ENCODE measurements around the gene ADIG.

Gene ADIG

DNA sequence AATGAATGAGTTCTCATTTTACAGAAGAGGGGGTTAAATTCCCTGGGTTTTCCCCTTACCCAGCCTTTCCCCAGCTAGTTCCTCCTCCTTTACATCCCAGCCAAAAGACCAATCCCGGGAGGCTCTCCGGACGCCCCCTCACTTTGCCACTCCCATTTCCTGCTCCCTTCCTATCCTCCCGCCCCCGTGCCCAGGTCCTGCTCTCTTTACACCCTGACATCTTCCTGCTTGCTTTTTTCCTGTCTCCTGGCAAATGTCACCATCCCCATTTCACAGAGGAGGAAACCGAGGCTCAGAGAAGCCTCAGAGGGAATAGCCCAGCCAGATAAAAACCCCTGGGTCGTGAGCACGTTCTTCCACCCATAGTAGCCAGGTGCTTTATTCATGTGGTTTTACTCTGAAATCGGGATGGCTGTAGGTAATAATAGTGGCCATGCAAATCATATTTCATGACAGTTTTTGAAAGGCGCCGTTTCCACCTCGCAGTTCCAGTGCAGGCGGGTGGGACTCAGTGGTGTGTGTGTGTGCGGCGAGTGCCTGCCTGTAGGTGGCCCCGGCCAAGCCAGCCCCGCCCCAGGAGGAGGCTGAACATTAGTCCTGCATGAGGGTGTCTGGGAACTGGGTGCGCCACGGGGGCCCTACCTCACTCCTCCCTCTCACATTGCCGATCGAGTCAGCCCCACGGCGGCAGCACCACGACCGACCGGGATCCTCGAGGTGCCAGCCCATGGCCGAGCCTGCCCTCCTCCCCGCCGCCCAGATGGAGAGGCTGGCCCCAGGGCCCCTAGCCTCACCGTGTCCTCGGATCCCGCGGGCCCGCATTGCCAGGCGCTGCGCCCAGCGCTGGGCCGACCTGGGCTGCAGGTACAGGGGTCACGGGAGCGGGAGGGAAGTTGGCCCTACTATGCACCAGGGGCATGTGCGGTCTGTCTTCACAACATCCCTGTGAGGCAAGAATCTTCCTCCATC, 20.5 kb downstream of the ADIG start, which contains the start of gene ARHGAP40:
ARHGAP40 (plus strand) TSS at position 594 of the 969 bp plus-strand sequence.
- no peak for TF ChIP-seq POLR2A (IDR thresholded peaks at IDR 0.05; ENCODE audit: low read depth, low read length)
- DNase-seq (ENCODE audit: insufficient read length, low spot score) = peak; percentile 27
- no peak for FAIRE-seq

DNA sequence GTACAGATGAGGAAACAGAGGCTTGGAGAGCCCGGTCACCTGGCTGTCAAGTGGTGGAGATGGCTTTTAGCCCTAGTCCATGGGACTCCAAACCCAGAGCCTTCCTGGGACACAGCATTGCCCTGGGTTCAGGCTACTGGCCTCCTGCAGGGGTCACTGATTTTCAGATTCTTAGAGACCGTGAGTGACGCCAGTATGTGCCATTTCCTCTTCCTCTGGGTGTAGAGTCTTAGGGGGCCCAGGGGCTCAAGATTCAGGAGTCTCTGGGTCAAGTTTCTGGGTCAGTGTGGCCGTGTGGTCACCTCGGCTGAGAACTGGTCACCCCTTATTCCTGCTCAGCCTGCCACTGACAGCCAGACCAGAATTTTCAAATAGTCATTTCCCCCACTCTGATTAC, 21.2 kb downstream of the ADIG start:
- no peak for TF ChIP-seq POLR2A (IDR thresholded peaks at IDR 0.05; ENCODE audit: low read depth, low read length)
- FAIRE-seq (no peak), DNase-seq (ENCODE audit: insufficient read length, low spot score) (no peak)

DNA sequence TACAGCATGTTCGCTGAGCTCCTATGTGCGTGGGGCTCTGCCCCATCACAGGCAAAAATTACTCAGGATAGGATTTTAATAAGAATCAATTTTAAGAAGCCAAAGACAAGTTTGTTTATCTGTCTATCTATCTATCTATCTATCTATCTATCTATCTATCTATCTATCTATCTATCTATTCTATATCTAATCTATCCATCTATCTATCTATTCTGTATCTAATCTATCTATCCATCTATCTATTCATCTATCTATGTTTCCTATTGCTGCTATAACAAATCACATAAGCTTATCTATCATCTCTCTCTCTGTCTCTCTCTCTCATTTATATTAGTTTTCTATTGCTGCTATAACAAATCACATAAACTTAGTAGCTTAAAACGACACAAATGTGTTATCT, 22.3 kb downstream of the ADIG start:
- TF ChIP-seq POLR2A (IDR thresholded peaks at IDR 0.05; ENCODE audit: low read depth, low read length) = no peak
- DNase-seq (ENCODE audit: insufficient read length, low spot score) = no peak
- no peak for FAIRE-seq

DNA sequence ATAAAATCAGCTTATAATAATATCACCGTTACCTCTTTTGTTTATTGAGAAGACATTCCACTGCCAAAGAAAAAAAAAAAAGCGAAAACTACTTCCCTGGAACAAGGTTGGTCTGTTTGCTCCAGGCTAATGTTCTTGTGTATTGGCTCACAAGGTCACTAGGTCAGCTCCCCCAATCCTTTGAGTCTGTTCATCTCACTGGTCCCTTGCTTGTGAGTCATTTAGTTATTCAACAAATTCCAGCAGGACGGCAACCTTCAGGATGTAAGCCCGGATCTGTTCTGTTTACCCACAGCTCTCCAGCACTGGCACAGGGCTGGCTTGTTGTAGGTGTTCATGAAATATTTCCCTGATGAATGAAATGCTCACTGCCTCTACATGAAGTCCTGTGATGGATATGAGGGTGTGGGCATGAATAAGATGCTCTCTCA, 23.9 kb downstream of the ADIG start:
- no peak for TF ChIP-seq POLR2A (IDR thresholded peaks at IDR 0.05; ENCODE audit: low read depth, low read length)
- peak; percentile 91 for DNase-seq (ENCODE audit: insufficient read length, low spot score)
- FAIRE-seq = peak; percentile 76

DNA sequence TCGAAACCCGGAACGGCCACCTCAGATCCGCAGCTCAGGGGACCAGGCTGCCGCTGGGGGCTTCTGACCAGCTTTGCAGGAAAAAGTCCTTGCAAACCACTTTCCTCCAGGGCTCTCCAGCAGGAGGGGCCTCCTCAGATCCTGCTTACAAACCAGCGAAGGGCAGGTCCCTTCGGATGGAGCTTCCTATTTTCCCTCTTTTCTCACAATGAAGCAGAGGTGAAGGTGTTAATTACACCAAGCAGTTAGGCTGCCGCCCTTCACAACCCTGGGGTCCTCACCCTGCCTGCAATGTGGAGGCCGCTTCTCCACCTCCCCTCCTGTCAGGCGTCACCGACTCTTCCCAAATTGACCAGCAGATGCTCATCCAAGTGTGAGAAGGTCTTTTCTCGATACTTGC, 26.4 kb downstream of the ADIG start:
- FAIRE-seq (no peak), DNase-seq (ENCODE audit: insufficient read length, low spot score) (no peak)
- no peak for TF ChIP-seq POLR2A (IDR thresholded peaks at IDR 0.05; ENCODE audit: low read depth, low read length)

DNA sequence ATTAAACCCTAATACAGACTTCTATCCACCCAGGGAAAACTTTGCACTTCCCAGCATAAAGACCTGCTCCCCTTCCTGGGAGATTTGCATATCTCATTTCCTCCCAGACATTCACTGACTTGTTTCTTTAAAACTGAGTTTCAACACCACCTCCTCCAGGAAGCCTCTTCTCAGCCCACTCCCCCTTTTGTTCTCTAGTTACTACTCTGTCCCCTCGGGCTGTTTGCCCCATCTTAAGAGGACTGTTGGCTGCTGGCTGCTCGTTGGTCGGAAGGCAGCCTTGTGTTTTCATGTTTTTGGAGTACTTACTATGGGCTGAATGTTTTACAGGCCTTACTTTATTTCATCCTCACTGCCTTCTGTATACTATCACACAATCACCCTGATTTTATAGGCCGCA, 27.2 kb downstream of the ADIG start:
- FAIRE-seq = no peak
- no peak for DNase-seq (ENCODE audit: insufficient read length, low spot score)
- TF ChIP-seq POLR2A (IDR thresholded peaks at IDR 0.05; ENCODE audit: low read depth, low read length) = no peak

DNA sequence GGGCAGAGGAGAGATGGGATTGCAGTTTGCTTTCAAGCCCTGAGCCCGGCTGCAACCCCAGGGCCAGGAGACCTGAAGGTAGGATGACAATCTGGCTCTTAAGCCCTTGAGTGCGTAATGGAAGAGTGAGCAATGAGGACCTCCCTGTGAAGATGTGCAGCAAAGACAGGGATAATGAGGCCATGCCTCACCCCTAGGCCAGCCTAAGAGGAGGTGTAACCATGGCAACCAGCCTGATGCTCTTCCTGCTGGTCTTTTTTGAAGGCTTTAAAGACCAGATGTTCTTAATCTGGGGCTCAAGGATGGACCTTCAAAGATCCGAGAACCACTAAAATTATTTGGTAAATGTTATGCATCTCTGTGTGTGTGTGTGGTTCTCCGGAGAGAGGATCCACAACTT, 28.8 kb downstream of the ADIG start:
- TF ChIP-seq POLR2A (IDR thresholded peaks at IDR 0.05; ENCODE audit: low read depth, low read length) = no peak
- DNase-seq (ENCODE audit: insufficient read length, low spot score) = no peak
- no peak for FAIRE-seq

DNA sequence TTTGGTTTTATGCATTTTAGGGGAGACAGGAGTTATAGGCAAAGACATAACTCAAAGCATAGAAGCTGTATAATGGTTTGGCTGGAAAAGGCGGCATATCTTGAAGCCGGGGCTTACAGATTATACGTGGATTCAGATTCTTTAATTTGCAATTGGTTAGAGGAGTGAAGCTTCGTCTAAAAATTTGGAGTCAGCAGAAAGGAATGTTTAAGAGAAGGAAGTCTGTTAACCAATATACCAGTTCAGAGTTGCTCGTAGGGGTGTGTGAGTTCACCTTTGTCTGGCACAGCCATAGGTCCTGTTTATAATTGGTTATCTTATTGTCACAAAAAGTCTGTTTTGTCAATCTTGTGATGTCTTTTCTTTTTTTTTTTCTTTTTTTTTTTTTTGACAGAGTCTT, 29.5 kb downstream of the ADIG start:
- DNase-seq (ENCODE audit: insufficient read length, low spot score) = peak; percentile 60
- FAIRE-seq = no peak
- no peak for TF ChIP-seq POLR2A (IDR thresholded peaks at IDR 0.05; ENCODE audit: low read depth, low read length)

DNA sequence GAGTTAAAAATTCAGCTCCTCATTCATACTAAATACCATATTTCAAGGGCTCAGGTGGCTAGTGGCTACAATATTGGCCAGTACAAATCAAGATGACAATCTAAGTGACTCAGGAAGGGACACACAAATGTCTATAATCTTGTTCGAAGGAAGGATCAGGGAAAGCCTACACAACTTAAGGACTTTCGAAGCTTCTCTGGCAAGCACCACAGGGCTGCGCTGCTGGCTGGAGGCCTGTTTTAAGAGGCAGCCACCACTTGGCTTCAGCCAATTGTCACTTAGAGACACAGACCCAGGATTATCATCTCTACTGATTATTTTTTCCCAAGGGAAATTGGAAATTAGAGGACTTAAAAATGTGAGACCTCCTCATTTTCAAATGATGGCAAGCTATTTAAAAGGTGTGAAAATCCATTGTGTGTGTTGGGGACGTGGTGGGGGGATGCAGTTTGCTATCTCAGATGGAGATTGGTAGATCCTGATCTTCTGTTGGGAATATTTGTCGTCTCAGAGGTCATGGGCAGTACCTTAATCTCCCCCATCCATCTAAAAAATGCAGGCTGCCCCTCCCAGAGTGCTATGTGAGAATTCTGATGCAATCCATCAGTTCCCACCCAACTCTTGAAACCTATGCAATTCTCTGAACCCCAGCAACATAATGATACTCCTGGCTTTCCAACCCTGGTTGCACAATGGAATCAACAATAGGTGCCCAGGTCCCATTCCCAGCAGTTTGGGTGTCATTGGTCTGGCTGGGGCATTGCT, 31.9 kb downstream of the ADIG start:
- FAIRE-seq (no peak), DNase-seq (ENCODE audit: insufficient read length, low spot score) (no peak)
- no peak for TF ChIP-seq POLR2A (IDR thresholded peaks at IDR 0.05; ENCODE audit: low read depth, low read length)

DNA sequence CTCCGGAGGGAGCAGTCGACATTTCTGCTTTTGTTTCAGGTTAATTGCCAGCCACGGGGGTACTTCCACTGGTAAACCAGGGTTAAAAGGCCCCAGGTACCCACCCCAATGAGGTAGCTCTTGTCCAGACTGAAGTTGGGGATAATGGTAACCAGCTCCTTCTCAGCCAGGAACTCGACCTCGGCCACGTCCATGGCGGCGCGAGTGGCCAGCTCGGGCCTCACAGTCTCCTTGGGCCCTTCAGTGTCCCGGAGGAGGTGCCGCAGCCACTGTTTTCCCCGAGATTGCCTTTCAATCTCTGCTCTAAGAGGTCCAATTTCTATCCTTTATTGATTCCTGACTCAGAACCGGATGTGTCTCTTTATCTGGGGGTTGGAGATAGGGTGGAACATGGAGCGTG, 34.3 kb downstream of the ADIG start:
- no peak for TF ChIP-seq POLR2A (IDR thresholded peaks at IDR 0.05; ENCODE audit: low read depth, low read length)
- DNase-seq (ENCODE audit: insufficient read length, low spot score) (no peak), FAIRE-seq (no peak)

DNA sequence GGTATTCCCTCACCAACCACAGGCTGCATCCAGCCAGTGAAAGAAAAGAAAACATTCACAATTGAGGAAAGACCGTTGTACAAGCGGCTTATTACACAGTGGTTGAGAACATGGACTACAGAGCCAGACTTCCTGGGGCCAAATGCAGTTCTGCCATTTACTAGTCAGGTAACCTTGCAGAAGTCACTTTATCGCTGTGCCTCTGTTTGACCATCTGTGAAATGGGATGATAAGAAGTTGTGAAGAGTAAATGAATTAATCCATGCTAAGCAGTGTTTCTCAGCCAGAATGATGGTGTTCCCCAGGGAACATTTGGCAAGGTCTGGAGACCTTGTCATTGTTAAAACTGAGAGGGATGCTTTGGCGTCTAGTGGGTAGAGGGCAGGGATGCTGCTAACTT, 35.5 kb downstream of the ADIG start:
- DNase-seq (ENCODE audit: insufficient read length, low spot score) (no peak), FAIRE-seq (no peak)
- TF ChIP-seq POLR2A (IDR thresholded peaks at IDR 0.05; ENCODE audit: low read depth, low read length) = no peak

DNA sequence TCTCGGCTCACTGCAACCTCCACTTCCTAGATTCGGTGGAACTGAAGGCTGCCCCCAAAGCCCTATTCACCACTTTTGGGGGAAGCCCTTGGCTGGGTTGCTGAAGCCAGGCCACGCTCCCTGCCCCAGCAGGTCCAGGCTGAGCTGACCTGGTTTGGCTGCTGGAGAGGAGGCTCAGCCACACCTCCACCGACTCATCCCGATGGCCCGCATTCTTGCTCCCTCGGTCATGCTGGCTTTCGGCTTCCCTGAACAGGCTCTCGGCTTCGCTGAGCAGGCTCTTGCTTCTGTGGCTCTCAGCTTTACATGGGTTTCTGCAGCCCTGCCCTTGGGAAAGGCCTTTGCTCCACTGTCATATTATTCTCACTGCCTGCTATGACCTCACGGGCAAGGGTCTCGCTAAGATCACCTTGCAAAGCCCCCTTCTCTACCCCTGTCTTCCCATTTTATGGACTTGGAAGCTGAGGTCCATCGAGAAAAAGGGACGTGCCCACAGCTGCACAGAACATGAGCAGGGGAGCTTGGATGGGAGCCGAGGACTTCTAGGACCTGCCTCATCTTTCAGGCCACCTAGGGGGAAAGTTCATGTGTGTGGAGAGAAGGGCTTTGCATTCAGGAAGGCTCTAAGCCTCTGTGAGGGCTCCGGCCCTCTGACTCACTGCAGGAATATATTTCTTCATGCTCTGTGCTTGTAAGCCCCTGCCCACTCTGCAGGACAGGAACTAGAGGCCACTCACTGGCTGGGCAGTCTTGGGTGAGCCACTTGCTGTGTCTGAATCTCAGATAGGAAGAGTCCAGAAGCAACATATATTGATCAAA, 36.2 kb downstream of the ADIG start:
- DNase-seq (ENCODE audit: insufficient read length, low spot score) = peak; percentile 90
- TF ChIP-seq POLR2A (IDR thresholded peaks at IDR 0.05; ENCODE audit: low read depth, low read length) = no peak
- FAIRE-seq = no peak

DNA sequence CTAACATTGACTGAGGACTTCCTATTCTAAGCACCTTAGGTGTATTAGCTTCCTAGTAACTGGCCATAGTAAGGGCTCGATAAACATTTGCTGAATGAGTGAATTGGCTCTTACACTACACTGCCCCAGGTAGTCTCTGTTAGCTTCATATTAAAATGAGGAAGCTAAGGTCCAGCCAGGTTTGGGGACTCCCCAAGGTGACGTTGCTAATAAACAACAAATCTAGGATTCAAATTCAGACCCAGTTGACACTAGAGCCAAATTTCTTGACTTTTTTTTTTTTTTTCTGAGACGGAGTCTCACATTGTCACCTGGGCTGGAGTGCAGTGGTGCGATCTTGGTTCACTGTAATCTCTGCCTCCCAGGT, 36.8 kb downstream of the ADIG start:
- DNase-seq (ENCODE audit: insufficient read length, low spot score) (no peak), FAIRE-seq (no peak)
- no peak for TF ChIP-seq POLR2A (IDR thresholded peaks at IDR 0.05; ENCODE audit: low read depth, low read length)

DNA sequence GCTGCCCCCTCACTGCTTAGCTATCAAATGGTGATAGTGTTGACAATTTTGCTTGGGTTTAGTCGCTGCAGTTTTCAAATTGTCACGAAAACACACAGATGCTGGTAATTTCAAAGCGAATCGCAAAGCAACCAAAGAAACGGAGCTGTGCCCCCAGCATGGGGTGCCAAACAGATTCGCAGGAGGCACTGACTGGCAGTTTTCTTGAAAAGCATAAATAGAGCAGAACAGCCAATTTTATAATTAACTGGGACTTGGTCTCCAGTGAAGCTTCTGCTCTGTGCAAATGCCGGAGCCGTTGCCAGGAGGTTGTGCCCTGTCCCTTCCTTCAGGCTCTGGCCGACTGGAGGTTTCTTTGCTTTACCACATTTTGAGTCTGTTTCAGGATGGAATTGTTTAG, 39.4 kb downstream of the ADIG start:
- no peak for DNase-seq (ENCODE audit: insufficient read length, low spot score)
- no peak for TF ChIP-seq POLR2A (IDR thresholded peaks at IDR 0.05; ENCODE audit: low read depth, low read length)
- no peak for FAIRE-seq

All from H54 (cell line).